Measurements from ENCODE around the gene DERA.

GRCh38 chr12:16075887-16076286 is 164.8 kb downstream of the DERA start:
- TF ChIP-seq POLR2A (IDR thresholded peaks at IDR 0.05; ENCODE audit: low read depth, low read length) (no peak), POLR2AphosphoS5 (IDR thresholded peaks at IDR 0.05; ENCODE audit: low read depth, low read length) (no peak), SPI1 (IDR thresholded peaks at IDR 0.05; ENCODE audit: low read depth, low read length) (no peak), TAF1 (IDR thresholded peaks at IDR 0.05; ENCODE audit: low read depth, low read length) (no peak), POU2F2 (IDR thresholded peaks at IDR 0.05; ENCODE audit: low read depth, low read length) (no peak), PAX5 (IDR thresholded peaks at IDR 0.05; ENCODE audit: insufficient read depth, low read length, severe bottlenecking) (no peak)

Data from GM12891 (cell line).